Adrenal gland (tissue), 12 donors: Measurements from ENCODE around the gene STRIP2. TPM values are rescaled to one million over a fixed set of nuclear protein-coding genes. Genes with fewer than 3 reads are reported as not detected.
A peak's percentile ranks its signal among the peaks of the same experiment; 100 is the strongest.
"Not testable (repeated sequence)": the region's sequence is repeated elsewhere in the genome, so short reads cannot be mapped to it uniquely, and the experiment has no call there.

Source experiments
- DNase-seq, 7 donors: peaks; one replicate each; pipeline ENCODE4 v3.0.0-alpha.2; 2019 to 2020
- H3K27ac ChIP-seq, 5 donors: fragments of 200-600 bp; sonication (generic) in 4 of 5; 1 replicate in 3 of 5; 2 replicates in 2 of 5; pipeline versions ENCODE4 v1.5.1 to v1.8.0; 2016 to 2020; ENCODE audit warnings: mild to moderate bottlenecking in 1 of 5
- H3K27me3 ChIP-seq: fragments of 200-600 bp; 2 replicates; pipeline ENCODE4 v1.8.0; 2021
- H3K36me3 ChIP-seq, 2 donors: fragments of 200-600 bp; replicated peaks in 1 of 2; 1 replicate in 1 of 2; 2 replicates in 1 of 2; pipeline versions ENCODE4 v1.5.1 to v1.8.0; 2018 to 2022
- H3K4me1 ChIP-seq, 2 donors: fragments of 200-600 bp; replicated peaks in 1 of 2; 1 replicate in 1 of 2; 2 replicates in 1 of 2; pipeline versions ENCODE4 v1.5.1 to v1.8.0; 2018 to 2021
- H3K4me3 ChIP-seq, 4 donors: fragments of 200-600 bp; sonication (generic) in 3 of 4; one replicate each; pipeline ENCODE4 v1.5.1; 2016 to 2018
- H3K9me3 ChIP-seq, 3 donors: fragments of 200-600 bp; sonication (generic) in 1 of 3; replicated peaks in 1 of 3; 1 replicate in 2 of 3; 2 replicates in 1 of 3; pipeline versions ENCODE4 v1.5.1 to v1.8.0; 2016 to 2021
- CTCF ChIP-seq, 6 experiments: fragments of 450-650 bp in 4 of 6; fragments of 200-600 bp in 2 of 6; sonication (generic) in 1 of 6; IDR thresholded peaks; 1 replicate in 5 of 6; 2 replicates in 1 of 6; pipeline versions ENCODE4 v1.5.1 to v1.8.0; 2016 to 2021; ENCODE audit warnings: antibody characterized with exemption in 6 of 6, mild to moderate bottlenecking in 2 of 6, moderate library complexity in 1 of 6
- POLR2A ChIP-seq, 2 donors: fragments of 450-650 bp; IDR thresholded peaks; one replicate each; pipeline ENCODE4 v1.6.1; 2017; ENCODE audit warnings: antibody characterized with exemption in 2 of 2, mild to moderate bottlenecking in 2 of 2, moderate library complexity in 1 of 2
- WGBS, 4 donors: extraction: QIAGEN DNeasy Blood & Tissue Kit in 2 of 4; methylation state at CpG; one replicate each; pipeline versions ENCODE4 v1.1.5 to v1.1.7; 2013 to 2017; 5-methylcytosine and 5-hydroxymethylcytosine counted together
- intact Hi-C, 2 donors: fragments of 100-400 bp; cut with DNase I; formaldehyde crosslinking; loops; one replicate each; pipeline versions ENCODE4 v1.14.1 to v1.15.0; 2022 to 2023
- polyA plus RNA-seq, 3 donors: library from polyadenylated mRNA; stranded (reverse); fragments of 200-250 nt in 2 of 3; fragments of 350-450 nt in 1 of 3; fragmentation: Illumina TruSeq in 1 of 3; extraction: RNeasy Lipid Tissue Mini Kit (QIAGEN cat#74804) in 1 of 3; gene quantifications; one replicate each; pipeline ENCODE4 v1.2.3, GENCODE V29; 2013 to 2014
- total RNA-seq, 9 donors: library from RNA; depleted of rRNA in 4 of 9; stranded (reverse); fragments of >200 nt in 4 of 9; fragments of 120-200 nt in 1 of 9; fragmentation: NEBNext Ultra II Directional in 1 of 9; extraction: Animal tissue kit (Norgen Biotek cat#: 25700) in 1 of 9; gene quantifications; one replicate each; pipeline versions ENCODE4 v1.1.0 to v1.2.4, GENCODE V29; 2013 to 2023
- donor health status: healthy with polysubstance abuse.
- donor health status: Bipolar disorder and iron deficiency.
- donor health status: DM: yes; HTN: yes; CAD: no.
- donor health status: DM: no; HTN: no; CAD: no.
- donor health status: DM: no; HTN: no; CAD: no.
- donor health status: DM: yes; HTN: yes; CAD: no.

STRIP2 gene
- total and polyA plus RNA-seq, 12 donors: 0.67 to 10.1 (median 3.7) TPM

DNA sequence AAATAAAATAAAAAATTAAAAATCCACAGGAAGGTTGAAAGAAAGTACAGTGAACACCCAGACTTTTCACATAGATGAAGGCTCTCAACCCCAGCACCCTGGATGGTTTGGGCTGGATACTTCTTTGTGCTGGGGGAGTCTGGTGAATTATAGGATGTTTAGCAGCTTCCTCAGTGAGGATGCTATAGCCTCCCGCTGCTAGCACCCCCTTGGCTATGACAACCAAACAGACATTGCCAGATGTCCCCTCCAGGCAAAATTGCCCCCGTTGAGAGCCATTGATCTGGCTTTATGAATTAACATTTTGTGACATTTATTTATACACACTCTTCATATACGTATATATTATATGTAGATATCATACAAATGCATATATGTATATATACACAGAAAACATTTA lies 89.7 kb downstream of the STRIP2 start:
- Histone ChIP-seq H3K9me3 (no peaks in the 10 kb centered on the region), H3K27me3 (no peaks in the 10 kb centered on the region), H3K4me1 (no peaks in the 10 kb centered on the region), H3K27ac (no peak overlapping the region), H3K36me3 (no peaks in the 10 kb centered on the region), H3K4me3 (no peak overlapping the region)
- WGBS, 4 donors: 82 to 88% (median 86%) methylated on average over 3 of the region's 3 CpGs
- no peak for DNase-seq
- intact Hi-C loops: no loop called here
- TF ChIP-seq POLR2A (IDR thresholded peaks at IDR 0.05) (no peak), CTCF (IDR thresholded peaks at IDR 0.05) (no peak)

DNA sequence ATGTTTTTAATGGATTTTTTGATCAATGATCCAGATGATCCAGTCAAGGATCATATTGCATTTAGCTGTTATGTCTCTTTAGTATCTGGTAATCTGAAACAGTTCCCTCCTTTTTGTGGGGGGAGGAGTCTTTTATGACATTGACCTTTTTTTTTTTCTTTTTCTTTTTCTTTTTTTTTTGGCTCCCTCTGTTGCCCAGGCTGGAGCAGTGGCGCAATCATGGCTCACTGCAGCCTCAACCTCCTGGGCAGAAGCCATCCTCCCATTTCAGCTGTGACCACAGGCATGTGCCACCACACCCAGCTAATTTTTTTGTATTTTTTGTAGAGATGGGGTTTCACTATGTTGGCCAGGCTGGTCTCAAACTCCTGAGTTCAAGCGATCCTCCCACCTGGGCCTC lies 90.2 kb downstream of the STRIP2 start:
- H3K27me3 ChIP-seq, intact Hi-C loops, H3K4me3 ChIP-seq, H3K9me3 ChIP-seq, H3K36me3 ChIP-seq, H3K4me1 ChIP-seq, H3K27ac ChIP-seq: not testable (repeated sequence)
- 60 to 80% (median 66%) methylated on average over 2 of the region's 2 CpGs for WGBS, 4 donors
- DNase-seq: peak in 6 of 7 donors; percentile 55 to 71 (median 62)

DNA sequence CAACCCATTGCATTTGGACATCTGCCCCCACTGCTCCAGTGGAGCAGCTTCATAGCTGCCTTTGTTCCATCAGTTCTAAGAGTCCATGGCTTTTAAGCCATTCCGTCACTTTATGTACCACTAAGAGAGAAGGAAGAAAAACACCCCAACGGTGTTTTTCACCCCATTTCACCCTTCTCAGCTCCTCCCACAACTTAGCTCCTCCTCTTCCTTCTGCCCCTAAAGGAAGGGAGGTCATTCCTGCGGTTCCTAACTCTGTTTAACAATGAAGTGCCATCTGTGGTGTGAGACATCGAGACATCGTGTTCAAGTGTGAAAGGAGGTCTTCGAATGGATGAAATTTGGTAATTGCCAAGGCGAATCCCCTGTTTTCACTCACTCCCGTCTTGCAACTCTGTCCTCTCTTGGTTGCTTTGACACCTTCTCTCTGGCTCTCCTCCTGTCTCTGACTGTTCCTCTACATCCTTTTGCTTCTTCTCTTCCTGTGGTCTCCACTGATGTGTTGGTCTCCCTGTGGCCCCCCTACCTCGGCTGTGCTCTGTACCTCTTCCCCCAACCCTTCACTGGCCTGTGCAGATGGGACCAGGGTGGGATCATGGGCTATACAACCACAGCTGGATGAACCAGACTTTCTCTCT lies 91.1 kb downstream of the STRIP2 start:
- Histone ChIP-seq H3K36me3 (no peaks in the 10 kb centered on the region), H3K27ac (no peak overlapping the region), H3K4me1 (no peaks in the 10 kb centered on the region), H3K4me3 (no peak overlapping the region), H3K27me3 (no peaks in the 10 kb centered on the region), H3K9me3 (no peaks in the 10 kb centered on the region)
- DNase-seq: no peak
- 66 to 87% (median 74%) methylated on average over 9 of the region's 9 CpGs for WGBS, 4 donors
- no peak for TF ChIP-seq POLR2A (IDR thresholded peaks at IDR 0.05)
- no peak for TF ChIP-seq CTCF (IDR thresholded peaks at IDR 0.05)
- intact Hi-C loops: no loop called here

DNA sequence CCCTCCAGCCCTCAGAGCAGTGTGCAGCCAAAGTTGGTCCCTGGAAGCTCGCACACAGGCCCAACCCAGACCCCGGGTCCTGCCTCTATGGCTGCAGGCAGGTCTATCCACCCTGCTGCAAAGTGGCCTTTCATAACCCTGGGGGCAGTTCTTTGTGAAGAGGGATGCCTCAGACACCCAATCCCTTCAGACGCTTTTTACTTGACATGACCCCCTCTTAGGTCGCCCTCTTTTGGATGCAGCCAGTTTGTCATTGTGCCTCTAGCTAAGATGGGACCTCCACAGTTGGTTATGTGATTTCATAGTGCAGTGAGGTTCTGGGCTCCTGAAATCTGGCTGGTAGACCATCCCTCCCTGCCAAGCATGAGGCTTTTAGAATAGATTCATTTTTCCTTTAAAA lies 95.4 kb downstream of the STRIP2 start:
- Histone ChIP-seq H3K4me1 (no peaks in the 10 kb centered on the region), H3K9me3 (no peaks in the 10 kb centered on the region), H3K27ac (no peak overlapping the region), H3K36me3 (no peaks in the 10 kb centered on the region), H3K4me3 (no peak overlapping the region), H3K27me3 (no peaks in the 10 kb centered on the region)
- 85 to 94% (median 85%) methylated on average over 2 to 4 of the region's 4 CpGs for WGBS, 4 donors
- DNase-seq: no peak
- TF ChIP-seq CTCF (IDR thresholded peaks at IDR 0.05): no peak
- no peak for TF ChIP-seq POLR2A (IDR thresholded peaks at IDR 0.05)
- intact Hi-C loops: no loop called here

DNA sequence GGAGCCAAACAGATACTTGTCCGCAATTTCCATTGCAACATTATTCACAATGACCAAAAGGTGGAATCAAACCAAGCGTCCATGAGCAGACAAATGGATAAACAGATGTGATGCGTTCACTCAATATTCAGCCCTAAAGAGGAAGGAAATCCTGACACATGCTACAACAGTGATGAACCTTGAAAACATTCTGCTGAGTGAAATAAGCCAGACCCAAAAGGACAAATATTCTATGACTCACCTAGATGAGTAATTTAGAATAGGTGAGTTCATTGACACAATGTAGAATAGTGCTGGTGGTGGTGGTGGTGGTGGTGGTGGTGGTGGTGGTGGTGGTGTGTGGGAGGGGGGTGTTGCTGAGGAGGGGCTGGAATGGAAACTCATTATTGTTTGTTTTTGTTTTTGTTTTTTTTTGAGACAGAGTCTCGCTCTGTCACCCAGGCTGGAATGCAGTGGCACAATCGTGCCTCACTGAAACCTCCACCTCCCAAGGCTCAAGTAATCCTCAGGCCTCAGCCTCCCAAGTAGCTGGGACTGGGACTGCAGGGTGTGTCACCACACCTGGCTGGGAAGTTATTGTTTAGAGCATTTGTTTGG lies 96.7 kb downstream of the STRIP2 start:
- intact Hi-C loops: no loop called here
- Histone ChIP-seq H3K9me3 (no peaks in the 10 kb centered on the region), H3K27ac (peak overlapping the region in 1 of 5 donors; percentile 61), H3K4me3 (no peak overlapping the region), H3K4me1 (peaks cover 1 to 3% of the 10 kb centered on the region in 2 donors), H3K36me3 (no peaks in the 10 kb centered on the region), H3K27me3 (no peaks in the 10 kb centered on the region)
- DNase-seq: peak in 3 of 7 donors; percentile 10 to 27 (median 16)
- TF ChIP-seq CTCF (IDR thresholded peaks at IDR 0.05): no peak
- TF ChIP-seq POLR2A (IDR thresholded peaks at IDR 0.05): no peak
- 48 to 58% (median 51%) methylated on average over 5 of the region's 5 CpGs for WGBS, 4 donors
